GM19328 (cell line): ENCODE data around the gene MPPE1.
A peak's percentile ranks its signal among the peaks of the same experiment; 100 is the strongest.
"Not testable (repeated sequence)": the region's sequence is repeated elsewhere in the genome, so short reads cannot be mapped to it uniquely, and the experiment has no call there.

Experiments used
- ATAC-seq: cut with Tn5 transposase; IDR thresholded peaks from one replicate; pipeline ENCODE4 v1.9.1; 2021; ENCODE audit warnings: mild to moderate bottlenecking, moderate library complexity; ENCODE audit not compliant: unreplicated experiment

The MPPE1 gene

DNA sequence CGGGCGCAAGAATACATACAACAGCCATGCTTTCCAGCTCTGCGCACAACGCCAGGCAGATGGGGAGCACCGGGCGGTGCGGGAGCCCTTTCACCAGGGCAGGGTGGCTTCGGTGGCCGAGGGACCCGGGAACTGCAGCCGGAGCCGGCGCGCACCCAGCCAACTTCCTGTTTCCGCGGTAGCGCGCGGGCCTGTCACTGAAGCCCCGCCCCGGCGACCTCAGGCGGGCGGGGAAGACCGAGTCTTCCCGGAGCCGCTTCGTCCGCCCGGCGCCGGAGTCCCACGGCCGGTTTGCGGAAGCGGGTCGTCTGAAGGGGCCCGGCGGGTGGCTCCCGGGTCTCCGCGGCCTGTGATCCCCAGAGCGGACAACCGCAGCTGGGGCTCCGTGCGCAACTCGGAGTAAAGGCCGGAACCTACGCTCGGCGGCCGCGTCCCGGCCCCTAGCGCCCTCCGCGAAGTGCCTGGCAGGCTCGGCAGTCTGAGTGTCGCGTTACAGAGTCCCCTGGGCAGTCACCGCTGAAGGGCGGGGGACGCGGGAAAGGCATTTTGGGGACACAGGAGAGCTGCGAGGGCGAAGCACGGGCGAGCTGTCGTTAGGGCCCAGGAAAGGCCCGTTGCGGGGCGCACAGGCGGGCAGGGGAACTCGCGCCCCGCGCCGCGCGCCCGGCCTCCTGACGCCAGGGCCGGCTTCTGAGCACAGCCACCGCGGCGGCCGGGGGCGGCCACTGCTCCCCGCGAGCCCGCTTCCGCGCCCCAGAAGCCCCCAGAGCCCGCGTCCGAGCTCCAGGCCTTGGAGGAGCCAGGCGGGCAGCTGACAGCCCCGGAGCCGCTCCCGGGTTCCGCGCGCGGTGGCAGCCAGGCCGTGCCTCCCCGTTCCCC is at the start of gene MPPE1:
Gene MPPE1 (minus strand): TSS at position 136 of the 879 bp plus-strand sequence. CDS start 11,053 bp downstream, outside the sequence.
- peak; percentile 75 for ATAC-seq

DNA sequence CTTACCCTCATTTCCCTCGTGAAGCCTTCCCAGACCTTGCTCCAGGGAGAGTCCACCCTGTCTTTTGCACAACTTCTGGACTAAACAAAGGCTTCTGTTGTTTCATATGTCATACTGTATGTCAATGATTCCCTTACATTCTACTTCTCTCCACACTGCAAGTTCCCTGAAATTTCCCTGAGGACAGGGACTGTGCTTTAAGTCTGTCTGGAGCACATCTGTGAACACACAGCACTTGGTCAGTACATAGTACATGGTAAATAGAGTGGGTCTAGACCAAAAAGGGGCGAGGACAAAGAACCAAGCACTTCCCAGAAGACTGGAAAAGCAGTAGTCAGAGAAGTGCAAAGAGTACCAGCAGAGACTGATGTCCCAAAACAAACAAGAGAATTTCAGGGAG is 49.5 kb upstream of the MPPE1 start:
- no peak for ATAC-seq

DNA sequence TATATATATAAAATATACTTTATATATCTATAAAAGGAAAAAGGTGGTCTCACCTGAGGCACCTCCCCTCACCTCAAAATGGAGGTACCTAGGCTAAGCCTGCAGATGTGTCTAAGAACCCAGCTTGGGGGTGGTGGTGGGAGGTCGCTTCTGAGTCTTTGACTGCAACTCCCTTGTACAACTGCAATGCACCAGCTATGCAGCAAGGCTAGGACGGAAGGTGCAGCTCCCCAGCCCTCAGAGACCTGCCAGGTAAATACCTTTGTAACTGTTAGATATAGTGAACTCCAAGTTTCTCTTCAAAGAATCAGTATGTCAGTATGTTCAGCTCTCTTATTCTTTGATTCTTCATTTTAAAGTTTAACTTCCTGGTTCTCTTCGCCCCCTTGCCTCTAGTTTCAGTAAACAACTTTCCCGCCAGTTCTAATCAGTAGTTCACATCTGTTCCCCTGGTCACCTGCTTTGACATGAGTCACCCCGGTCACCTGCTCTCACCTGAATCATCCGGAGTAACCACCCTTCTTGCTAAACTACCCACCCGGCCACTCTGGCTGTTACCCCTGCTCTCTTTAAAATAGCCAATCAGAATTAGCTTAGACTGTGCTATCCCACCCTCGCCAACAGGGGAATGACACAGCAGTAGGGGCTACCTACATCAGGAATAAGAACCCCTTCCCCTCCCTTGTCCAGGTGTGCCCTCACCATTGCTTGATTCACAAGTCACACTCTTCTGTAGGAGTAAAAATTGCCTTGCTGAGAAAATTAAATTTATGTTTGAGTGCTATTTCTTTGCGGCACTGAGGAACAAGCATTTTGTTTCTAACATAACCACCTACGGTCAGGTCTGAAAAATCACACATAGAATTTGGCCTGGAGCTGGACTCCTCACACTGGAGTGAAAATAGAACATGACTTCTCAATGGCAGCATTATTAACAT is 48.5 kb upstream of the MPPE1 start:
- no peak for ATAC-seq

- no peak for ATAC-seq
These were observed 47.3 kb upstream of the MPPE1 start for GRCh38 chr18:11955239-11956029.

DNA sequence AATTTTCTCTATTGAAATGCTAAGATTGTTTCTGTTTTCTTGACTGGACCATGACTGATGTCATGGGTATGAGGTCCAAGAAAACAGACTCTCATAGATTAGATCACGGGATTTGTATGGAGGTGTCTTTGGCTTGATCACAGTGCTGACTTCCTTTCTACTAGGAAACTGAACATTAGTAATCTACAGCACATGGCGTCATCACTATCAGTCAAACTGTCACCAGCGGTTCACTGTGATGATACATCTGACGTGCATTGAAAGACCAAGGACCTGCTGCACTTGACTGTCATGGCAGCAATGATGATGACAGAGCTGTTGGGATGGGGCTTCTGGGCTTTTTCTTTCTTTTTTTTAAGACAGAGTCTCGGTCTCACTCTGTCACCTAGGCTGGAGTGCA is 45.0 kb upstream of the MPPE1 start:
- no peak for ATAC-seq

DNA sequence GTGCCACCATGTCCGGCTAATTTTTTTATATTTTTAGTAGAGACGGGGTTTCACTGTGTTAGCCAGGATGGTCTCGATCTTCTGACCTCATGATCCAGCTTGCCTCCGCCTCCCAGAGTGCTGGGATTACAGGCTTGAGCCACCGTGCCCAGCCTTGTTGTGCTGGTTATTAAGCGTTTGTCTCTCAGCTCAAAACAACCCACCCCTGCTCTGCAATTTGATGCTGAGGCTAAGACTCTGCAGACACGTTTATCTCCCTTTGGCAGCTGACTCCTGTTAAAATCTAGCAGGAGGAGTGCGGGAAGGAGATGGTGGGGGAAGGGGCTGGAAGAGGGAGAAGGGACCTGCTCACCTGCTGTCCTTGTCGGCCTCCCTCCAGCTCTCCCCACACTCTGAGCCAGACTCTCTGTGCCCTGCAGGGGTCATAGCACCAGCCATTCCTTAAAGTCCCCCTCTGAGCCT is 43.3 kb upstream of the MPPE1 start:
- no peak for ATAC-seq

- ATAC-seq, result no peak
These were observed 42.7 kb upstream of the MPPE1 start for GRCh38 chr18:11950824-11951223.

DNA sequence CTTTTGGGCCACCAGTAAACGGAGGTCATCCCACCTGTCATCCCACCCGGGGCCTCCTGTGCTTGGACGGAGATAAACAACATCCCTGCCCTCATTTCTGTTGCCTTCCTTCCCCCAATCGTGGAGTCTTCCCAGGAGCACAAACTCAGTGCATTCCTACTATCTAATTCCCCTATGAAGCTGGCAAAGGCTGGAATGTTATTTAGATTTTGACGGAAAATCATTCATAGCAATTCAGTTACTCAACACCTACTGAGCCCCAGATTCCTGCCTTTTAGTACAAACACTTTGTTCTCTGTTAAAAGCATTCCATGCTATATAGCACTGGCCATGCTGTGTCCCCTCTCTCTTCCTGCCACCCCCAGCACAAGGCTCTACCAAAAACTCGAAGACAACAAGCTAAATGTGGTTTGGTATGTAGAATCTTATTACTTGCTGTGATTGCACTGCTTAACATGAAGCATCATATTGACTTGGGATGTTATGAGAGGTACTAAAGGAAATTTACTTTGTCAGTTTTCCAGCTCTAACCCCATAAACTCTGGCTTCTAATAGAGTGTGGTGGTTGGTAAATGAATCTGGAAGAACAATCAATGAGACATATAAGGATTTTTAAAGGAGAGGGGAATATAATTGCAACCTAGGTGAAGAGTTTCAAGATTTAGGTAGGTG is 40.9 kb upstream of the MPPE1 start:
- ATAC-seq, result no peak

GRCh38 chr18:11947214-11948191 is 39.4 kb upstream of the MPPE1 start:
- ATAC-seq, result peak; percentile 84

- no peak for ATAC-seq
These were observed 38.6 kb upstream of the MPPE1 start for GRCh38 chr18:11946756-11947155.

GRCh38 chr18:11945834-11946659 is 37.9 kb upstream of the MPPE1 start:
- ATAC-seq, result not testable (repeated sequence)

- no peak for ATAC-seq
These were observed 36.7 kb upstream of the MPPE1 start for GRCh38 chr18:11944786-11945185.

DNA sequence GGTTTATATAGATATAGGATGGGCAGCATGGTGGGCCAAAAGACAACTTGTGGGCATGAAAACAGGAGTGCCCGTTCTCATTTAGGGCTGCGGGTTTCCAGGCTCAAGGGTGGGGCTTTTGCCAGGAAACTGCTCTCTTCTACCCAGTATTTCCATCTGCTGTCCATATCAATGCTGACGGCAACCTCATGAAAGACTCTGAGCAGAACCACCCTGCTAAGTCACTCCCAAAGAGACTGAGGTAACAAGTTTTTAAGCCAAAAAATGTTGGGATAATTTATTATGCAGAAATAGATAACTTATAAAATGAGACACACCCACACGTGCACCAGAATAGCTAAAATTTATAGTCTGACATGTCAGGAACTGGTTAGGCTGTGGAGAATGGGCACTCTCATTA is 36.1 kb upstream of the MPPE1 start:
- ATAC-seq, result no peak

DNA sequence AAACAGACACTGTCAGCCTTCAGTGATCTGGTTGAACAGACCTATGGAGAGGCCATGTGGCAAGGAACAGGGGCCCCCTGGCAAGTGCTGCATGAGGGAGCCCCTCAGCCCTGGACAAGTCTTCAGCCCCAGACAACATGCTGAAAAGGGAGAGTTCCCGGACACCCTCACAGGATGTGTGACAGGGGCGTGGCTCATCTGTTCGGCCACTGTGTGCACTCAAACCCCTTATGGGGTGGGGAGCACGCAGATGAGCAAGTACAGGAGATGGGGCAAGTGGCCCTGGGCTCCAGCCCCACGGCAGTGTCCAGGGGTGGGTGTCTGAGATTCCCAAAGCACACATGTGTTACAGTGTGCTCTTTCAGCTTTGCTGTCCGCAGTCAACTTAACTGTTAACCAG is 35.4 kb upstream of the MPPE1 start:
- ATAC-seq, result no peak

DNA sequence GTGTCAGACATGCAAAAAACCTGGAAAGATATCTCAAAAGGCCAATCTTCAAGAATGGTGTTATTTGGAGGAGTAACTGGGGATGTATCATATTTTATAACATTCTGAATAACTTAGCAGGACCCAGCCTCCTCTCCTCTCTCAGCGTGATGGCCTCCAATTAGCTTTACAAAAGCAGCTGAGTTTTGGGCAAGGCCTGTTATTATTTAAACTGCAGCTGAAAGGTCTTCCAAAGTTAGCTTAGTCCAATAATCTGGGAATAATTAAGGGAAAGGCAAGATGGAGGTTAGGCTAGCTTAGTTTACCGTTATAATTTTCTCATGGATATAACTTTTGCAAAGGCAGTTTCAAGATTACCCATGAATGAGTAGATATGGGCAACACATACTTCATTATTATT is 32.8 kb upstream of the MPPE1 start:
- ATAC-seq, result no peak

DNA sequence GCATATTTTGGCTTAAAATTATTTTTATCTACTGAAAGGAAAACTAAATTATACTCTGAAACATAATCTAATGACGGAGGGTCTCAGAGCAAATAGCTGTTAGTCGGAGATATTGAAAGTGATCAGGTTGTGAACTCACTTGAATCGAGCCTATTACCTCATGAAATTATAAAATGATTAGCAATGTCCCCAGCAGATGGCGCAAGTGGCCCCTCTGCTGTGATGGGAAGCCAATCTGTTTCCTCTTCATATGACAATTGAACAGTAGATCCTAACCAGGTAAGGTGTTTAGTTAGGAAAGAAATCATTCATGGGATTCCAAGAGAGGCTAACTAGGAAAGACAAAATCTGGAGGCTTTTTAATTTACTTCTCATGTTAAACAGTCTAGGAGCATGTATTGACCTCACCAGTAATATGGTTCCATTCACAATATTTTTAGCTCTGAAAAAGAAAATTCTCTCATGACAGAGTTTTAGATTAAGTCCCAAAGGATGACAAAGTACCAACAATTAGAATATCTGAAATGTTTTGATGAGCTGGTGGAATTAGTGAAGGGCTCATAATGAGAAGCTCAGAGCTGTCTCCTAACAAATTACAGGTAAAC is 29.9 kb upstream of the MPPE1 start:
- no peak for ATAC-seq

DNA sequence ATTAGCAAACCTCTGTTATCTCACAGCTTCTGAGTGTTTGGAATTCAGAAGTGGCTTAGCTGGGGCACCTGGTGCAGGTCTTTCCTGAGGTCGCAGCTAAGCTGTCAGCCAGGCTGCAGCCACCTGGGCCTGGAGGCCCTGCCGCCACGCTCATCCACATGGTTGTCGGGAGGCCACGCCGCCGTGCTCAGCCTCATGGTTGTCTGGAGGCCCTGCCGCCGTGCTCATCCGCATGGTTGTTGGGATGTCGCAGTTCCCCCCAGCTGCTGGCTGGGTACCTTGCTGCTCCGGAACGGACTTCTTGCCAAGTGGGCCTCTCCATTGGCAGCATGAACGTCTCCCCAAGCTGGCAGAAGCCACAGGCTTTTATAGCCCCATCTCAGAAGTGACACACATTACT is 24.3 kb upstream of the MPPE1 start:
- ATAC-seq, result no peak

- ATAC-seq, result no peak
These were observed 19.4 kb upstream of the MPPE1 start for GRCh38 chr18:11927497-11927896.
